HG02623 (cell line): ENCODE measurements around the gene IL13.

Experiments
- ATAC-seq: cut with Tn5 transposase; IDR thresholded peaks from one replicate; pipeline ENCODE4 v1.9.1; 2021; ENCODE audit warnings: moderate library complexity; ENCODE audit not compliant: unreplicated experiment

Gene IL13

DNA sequence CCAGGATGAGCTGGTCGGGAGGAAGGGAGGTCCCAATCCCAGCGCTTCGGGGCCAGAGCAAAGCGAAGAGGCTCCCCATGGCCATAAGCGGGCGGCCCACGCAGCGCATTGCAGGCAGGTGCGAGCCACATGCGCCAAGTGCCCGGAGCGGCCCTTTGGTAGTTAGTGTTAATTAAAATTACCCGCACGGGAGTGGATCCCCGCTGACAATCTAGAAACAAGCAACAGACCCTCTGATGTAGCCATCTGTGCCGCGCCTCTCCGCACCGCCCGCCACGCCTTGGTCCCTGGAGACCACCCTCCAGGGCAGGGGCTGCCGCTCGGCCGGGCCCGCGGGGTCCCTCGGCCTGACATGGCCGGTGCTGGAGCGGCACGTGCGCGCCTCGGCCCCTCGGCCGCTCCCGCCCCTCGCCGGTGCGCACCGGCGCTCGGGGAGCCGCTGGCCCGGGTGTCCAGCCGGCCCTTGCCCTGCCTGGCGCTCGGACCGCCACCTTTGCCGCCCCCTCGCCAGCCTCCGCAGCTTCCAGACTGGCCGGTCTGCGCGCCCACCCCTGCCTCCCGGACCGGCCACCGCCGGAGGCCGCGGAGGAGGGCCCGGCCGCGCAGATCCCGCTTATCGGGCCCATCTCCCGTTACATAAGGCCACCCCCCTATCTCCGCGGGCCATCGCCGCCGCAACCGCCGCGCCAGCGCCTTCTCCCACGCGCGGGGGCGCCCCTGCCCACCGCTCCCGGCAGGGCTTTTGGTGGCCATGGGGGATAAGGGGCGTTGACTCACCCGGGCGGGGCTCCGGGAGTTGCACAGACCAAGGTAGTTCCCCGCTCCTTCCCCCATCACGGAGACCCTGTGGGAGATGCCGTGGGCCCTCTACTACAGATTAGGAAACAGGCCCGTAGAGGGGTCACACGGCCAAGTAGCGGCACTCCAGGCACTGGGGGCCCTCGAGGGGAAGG lies 1.9 kb upstream of the IL13 start:
- ATAC-seq: no peak

DNA sequence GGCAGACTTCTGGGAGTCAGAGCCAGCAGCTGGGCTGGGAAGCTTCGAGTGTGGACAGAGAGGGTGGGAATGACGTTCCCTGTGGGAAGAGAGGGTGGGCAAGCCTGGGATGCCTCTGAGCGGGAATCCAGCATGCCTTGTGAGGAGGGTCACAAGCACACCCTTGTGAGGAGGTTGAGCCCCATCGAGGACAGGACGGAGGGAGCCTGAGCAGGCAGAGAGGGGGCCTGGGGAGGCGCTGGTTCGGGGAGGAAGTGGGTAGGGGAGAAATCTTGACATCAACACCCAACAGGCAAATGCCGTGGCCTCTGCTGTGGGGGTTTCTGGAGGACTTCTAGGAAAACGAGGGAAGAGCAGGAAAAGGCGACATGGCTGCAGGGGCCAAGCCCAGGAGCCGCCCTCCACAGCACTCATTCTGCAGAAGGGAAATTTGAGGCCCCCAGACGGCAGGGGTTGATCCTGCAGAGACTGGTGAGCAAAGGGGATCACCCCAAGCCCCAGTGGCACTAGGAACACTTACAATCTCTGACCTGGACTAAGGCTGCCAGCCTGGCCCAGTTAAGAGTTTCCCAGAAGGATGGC lies 1.1 kb upstream of the IL13 start:
- no peak for ATAC-seq

DNA sequence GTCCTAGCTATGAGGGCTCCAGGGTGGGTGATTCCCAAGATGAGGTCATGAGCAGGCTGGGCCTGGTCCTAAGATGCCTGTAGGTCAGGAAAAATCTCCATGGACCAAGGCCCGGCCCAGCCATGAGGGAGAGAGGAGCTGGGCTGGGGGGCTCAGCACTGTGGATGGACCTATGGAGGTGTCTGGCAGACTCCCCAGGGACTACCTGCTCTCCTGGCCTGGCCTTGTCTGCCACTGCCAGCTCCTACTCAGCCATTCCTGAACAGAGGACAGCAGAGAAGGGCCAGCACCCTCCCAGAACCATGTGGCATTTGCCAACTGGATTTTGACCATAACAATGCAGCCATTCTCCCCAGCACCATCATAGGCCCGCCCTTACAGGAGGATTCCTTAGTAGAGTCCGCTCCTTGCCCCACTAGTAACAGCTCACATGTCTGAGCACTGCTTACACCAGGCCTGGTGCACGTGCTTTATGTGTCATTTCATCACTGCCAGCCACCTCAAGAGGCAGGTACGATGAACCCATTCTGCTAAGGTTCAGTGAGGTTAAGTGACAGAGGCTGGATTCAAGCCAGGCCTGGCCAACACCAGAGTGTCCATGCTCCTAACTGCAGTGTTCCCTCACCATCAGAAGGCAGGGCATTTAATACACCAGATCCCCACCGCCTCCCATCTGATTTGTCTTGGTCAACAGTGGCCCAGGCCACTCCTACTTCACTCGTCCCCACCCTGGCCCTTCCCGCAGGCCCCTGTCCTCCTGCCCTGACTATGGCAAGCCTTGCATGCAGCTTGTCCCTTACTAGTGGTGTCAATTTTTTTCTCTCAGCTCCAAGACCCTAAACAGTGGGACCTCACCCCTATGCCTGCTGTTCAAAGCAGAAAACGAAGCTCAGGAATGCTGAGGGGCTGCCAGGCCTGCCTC lies 669 bp downstream of the IL13 start:
- ATAC-seq: no peak

DNA sequence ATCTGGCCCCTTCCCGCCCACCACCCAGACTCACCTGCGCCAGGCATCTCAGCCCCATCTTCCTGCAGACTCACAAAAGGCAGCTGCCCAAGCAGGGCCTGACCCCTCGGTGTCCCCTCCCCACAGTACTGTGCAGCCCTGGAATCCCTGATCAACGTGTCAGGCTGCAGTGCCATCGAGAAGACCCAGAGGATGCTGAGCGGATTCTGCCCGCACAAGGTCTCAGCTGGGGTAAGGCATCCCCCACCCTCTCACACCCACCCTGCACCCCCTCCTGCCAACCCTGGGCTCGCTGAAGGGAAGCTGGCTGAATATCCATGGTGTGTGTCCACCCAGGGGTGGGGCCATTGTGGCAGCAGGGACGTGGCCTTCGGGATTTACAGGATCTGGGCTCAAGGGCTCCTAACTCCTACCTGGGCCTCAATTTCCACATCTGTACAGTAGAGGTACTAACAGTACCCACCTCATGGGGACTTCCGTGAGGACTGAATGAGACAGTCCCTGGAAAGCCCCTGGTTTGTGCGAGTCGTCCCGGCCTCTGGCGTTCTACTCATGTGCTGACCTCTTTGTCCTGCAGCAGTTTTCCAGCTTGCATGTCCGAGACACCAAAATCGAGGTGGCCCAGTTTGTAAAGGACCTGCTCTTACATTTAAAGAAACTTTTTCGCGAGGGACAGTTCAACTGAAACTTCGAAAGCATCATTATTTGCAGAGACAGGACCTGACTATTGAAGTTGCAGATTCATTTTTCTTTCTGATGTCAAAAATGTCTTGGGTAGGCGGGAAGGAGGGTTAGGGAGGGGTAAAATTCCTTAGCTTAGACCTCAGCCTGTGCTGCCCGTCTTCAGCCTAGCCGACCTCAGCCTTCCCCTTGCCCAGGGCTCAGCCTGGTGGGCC lies 1.9 kb downstream of the IL13 start:
- no peak for ATAC-seq

DNA sequence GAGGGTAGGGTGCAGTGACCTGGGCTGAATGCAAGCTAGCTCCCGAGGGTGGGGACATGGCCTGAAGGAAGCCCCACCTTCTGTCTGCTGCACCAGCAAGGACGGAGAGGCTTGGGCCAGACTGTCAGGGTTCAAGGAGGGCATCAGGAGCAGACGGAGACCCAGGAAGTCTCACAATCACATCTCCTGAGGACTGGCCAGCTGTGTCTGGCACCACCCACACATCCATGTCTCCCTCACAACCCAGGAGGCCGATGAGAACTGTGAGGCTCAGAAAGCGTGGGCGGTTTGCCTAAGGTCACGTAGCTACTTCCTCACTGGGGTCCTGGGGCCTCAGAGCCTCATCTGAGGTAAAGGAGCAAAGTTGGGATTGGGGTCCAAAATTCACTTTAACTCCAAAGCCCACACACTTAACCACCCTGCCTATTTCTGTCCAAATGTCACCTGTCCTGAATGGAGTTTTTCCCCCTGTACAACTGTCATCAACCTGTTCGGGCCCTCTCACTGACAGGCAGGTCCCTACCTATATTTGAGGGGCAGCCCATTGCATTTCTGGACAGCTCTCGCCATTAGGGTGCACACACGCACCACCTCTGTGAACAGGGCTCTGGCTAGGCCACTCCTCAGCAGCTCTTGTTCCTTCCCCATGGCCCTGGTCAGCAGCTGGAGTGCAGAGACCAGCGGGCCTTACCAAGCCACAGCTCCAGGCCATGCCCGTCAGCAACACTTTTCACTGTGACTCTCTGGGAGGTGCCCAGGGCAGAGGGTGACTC lies 3.4 kb downstream of the IL13 start:
- ATAC-seq: no peak

DNA sequence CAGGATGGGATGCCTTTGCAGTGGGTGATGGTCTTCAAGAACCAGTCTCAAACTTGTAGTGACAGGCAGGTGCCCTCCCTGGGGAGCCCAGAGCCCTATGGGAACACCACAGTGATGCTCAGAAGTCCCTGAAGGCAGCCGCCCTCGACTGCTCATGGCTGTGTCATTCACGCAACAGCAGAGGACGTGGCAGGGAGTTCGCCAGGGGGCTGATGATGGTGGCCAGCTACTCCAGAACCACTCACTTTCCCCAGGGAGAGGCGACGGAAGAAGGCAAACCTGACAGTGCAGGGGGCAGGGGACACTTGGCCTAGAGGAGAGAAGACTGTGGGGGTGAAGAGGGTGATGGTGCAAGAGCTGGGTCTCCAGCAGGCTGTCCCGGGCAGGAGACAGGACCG lies 4.0 kb downstream of the IL13 start:
- ATAC-seq: no peak

DNA sequence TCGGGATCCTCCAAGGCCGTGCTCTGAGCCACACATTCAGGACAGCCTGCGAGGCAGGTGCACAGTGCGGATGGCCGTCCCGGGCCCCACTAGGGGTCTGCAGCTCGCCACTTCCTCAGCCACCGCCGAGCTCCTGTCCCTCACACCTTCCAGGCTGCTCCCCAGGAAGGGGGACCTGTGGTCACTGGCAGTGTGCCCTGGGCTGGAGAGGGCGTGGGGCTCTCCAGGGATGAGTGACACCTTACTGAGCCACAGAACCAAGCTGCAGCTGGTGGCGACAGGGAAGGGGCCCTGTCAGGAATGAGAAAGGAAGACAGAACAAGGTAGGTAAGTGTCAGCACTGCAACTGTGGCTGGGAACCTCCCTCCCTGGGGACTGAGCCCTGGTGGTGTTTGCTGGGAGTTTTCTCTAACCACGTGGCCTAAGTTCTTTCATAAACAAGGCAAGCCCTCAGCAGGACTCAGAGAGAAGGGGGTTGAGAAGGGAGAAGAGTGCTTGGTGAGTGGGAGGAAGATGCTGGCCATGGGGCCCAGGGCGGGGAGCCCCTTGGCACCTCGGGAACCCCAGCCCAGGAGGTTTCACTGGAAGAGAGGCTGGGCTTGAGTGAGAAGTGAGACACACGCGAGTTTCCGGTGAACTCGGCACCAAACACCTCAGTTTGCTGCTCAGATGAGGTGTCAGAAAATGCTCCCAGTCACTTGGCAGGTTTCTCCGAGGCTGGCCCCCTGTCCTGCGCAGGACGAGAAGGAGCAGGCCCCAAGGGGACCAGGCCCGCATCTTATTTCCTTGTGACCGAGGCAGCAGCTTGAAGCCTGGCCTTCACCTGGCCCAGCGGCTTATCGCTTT lies 5.2 kb downstream of the IL13 start:
- peak; percentile 50 for ATAC-seq

DNA sequence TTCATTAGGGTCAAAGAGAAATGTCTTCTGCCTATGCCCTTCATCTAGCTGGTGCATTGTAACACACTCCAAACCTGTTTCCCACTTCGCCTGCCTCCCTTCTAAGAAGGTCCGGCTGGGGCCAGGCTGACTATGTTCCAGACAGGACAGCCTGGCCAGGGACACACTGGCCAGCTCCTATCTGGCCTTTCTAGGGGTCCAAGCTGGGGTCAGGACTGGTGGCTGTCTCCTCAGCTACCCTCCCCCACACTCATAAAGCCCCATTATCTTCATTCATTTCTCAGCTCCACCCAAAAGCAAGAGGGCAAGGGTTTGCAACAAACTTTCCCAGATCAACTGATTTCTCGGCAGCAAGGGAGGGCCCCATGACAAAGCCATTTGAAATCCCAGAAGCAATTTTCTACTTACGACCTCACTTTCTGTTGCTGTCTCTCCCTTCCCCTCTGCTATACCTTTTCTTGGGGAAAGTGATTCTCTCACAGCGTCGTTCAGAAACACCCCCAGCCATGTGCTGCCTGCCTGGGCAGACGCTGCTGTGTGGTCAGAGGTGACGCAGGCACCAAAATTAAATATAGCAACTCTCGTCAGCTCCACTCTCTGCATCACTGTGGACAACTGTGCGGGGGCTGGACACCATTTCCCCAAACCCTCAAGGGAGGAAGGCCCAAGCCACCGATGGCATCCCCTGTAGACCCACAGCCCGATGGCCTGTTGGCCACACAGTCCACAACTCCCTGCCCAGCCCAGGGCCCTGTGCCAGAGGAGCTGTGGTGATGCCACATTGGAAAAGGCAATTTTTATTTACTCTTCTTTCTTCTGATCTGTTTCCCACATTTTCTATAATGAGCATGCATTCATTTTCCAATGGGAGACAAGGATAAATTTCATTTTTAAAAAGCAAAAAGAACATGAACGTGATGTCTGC lies 6.1 kb downstream of the IL13 start:
- peak; percentile 37 for ATAC-seq

DNA sequence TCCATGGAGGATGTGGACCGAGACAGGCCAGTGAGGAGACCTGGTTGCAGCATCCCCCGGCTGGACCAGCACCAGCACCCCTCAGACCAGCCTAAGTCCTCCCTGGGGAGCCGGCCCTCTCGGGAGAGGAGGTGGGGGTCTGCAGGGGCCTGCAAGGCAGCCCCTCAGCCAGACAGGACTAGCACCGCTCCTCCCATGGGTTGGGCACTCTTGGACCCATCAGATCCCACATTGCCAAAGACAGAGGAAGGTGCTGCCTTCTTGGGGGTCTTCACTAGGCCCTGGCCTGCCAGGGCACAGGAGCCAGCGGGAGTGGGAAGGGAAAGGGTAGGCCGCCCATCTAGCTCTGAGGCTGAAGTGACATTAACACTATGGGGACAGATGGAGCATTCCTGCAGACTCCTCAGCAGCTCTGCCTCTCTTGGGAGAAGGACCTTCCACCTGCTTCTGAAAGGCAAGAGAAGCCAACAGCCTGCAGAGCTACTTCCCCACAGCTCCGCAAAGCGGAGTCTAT lies 6.8 kb downstream of the IL13 start:
- no peak for ATAC-seq

DNA sequence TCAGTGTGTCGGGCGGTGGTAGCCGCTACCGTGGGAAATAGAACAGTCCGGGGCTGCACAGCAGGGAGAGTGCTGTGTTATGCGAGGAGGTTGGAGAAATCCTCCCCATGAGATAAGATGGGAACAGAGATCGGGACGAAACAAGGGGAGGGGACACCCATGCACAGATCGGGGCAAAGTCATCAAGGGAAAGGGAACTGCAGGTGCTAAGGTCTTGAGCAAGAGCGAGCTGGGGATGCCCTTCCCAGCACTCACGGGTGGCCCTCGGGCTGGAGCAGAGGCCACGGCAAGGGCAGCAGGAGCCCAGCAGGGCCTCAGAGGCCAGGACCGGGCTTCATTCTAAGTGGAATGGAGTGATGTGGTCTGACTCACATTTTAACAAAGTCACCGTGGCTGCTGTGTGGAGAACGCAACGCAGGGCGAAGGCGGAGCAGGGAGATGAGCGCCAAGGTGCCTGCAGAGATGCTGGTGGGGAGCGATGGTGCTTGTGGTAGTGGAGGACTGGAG lies 7.7 kb downstream of the IL13 start:
- ATAC-seq: no peak

DNA sequence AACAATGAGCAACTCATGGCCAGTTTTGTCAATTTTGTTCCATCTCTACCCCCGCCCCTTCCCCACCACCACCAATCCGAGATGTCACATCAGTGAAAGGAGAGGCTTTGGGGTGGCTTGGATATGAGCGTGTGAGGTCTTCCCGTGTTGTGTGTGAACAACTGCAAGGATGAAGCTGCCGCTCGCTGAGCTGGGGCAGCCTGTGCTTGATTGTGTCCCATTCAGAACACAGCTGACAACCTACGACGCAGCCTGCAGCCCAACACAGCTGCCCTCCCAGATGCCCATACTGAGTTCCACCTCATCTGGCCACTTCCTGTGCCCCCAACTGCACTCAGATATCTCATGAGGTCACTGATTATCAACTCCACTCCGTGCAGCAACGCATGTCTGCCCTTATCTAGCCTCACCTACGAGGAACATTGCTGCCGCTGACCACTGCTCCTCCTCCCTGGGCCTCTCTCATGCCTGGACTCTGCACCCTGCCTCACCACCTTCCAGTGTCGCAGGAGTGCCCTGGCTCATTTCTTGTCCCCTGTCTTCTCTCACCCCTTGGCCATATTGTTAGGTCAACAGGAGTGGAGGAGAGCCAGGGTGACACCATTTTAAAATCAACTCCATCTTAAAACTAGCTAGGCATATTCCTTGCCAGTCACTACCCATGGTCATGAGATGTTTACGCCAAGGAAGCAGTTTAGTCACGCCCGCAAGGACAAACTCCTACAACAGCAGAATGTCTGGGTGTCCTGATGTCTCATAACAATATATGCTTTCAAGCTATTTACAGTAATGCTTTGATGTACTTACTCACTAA lies 8.5 kb downstream of the IL13 start:
- no peak for ATAC-seq

DNA sequence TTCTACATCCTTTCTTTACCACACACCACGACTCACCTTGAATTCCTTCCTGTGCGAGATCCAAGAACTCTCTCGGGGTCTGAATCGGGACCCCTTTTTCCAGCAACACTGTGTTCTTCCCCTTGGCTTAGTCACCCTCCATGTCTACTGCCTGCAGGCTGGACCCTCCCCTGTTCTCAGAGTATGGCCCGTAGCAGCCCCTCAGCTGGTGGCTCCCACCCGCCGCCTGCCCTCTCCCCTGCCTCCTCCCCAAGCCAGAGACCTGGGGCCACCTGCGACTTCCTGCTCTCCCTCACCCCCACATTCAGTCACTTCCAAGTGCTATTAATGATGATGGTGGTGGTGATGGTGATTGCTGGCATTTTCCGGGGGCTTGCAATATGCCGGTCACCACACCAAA lies 9.3 kb downstream of the IL13 start:
- ATAC-seq: no peak

DNA sequence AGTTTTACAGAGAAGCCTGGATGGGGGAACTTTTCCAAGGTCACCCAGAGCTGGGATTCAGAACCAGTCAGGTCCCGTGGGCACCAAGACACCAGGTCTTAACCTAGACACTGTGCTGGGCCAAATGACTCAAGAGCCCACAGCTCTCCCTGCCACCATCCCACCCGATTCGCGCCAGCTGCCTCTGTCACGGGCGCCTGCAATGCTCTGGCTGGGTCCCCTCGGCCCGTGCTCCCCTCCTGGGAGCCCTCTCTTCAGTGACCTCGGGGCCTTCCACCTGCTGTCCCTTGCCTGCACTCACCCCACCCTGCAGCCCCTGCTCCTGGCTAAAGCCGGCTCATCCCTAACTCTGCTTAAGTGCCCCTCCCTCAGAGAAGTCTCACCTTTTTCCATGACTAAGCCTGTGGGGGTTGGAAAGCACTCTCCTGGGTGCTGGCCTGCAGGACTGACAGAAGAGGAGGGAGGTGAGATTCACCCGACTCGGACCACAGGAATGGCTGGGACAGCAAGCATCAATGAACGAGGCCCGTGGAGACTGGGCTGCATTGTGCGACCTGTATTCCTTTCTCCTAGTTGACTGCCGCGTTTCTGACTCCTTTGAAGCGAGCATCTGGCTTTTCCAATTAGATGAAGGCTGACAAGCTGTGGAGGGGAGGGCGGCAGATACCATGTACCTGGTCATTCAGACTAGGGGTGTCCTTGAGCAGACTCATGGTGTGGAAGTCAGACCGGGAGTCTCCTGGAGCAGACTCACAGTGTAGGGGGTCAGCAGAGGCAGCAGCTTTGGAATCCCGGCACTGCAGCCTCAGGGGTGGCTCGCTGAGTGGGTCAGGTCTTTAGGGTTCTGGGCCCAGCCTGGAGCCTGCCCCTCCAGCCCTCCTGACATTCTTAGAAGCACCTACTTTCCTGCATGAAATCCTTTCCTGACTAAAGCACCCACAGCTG lies 10.1 kb downstream of the IL13 start:
- no peak for ATAC-seq

DNA sequence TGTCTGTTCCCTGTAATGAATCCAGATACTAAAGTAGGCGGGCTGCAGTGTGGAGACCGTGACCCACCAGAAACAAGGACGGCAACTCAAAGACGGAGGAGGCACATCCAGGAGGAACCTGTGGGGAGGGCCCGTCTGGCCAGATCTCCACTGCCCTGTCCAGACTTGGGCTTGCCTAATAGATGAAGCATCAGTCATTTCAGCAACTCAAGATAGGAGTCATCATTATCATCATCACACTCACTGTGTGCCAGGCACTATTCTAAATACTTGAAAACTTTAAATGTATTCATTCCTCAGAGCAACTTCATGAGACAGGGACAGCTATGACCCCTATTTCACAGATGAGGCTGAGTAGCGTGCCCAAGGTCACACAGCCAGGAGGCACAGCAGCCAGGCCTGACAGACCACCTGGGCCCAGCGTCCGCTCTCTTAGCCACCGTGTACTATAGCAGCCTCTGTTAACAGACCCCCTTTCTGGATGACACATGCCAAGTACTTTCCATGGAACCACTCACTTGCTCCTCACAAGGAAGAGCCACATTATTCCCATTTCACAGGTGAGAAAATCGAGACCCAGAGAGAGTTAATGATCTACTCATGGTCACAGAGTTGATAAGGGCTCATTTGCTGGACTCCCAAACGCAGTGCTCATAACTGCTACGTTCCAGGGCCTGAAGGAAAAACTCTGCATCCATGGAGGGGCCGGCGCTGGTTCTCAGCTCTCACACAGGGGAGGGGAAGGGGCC lies 10.9 kb downstream of the IL13 start:
- ATAC-seq: no peak

DNA sequence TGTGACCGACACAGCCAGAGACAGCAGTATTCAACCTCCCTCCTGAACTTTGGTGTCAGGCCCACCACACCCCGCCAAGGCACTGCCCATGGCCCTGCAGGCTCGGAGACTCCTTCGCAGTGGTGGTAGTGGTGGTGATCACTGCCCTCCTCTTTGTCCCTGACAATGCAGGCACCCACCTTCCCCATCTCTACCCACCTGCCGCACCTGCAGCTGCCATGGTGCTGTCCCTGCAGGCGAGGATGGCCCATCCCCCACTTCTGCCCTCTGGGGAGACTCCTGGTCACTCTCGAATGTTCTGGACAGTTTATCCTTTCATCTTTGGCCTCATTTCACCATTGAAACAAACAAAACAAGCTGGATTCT lies 11.5 kb downstream of the IL13 start:
- no peak for ATAC-seq
